GM11168 (cell line): ENCODE results near the gene CST3.
"Not testable (repeated sequence)": the region's sequence is repeated elsewhere in the genome, so short reads cannot be mapped to it uniquely, and the experiment has no call there.

ENCODE experiments used
- in situ Hi-C: fragments of 300-500 bp; cut with MboI; formaldehyde crosslinking; loops from one replicate; pipeline ENCODE4 v1.12.0; 2022; ENCODE audit warnings: low sequenced_read_pairs; ENCODE audit not compliant: unreplicated experiment

The CST3 gene

GRCh38 chr20:23629542-23630391 lies 8.0 kb downstream of the CST3 start:
- in situ Hi-C loops: no loop called here

- in situ Hi-C loops: no loop called here
Measured at GRCh38 chr20:23629017-23629541, 8.7 kb downstream of the CST3 start.

- in situ Hi-C loops: no loop called here
Measured at GRCh38 chr20:23628402-23629016, 9.2 kb downstream of the CST3 start.

GRCh38 chr20:23627501-23627900 lies 10.3 kb downstream of the CST3 start:
- in situ Hi-C loops: no loop called here

- in situ Hi-C loops: no loop called here
Measured at GRCh38 chr20:23626040-23626620, 11.6 kb downstream of the CST3 start.

GRCh38 chr20:23625236-23625964 lies 12.4 kb downstream of the CST3 start:
- in situ Hi-C loops: no loop called here

GRCh38 chr20:23624324-23624691 lies 13.4 kb downstream of the CST3 start:
- in situ Hi-C loops: no loop called here

GRCh38 chr20:23623666-23624323 lies 14.0 kb downstream of the CST3 start:
- in situ Hi-C loops: no loop called here

- in situ Hi-C loops: no loop called here
Measured at GRCh38 chr20:23622839-23623343, 14.9 kb downstream of the CST3 start.

GRCh38 chr20:23622401-23622800 lies 15.4 kb downstream of the CST3 start:
- in situ Hi-C loops: not testable (repeated sequence)

- in situ Hi-C loops: not testable (repeated sequence)
Measured at GRCh38 chr20:23620670-23621386, 16.9 kb downstream of the CST3 start.

- in situ Hi-C loops: loop anchor here (10.0 kb wide), 1 partner anchor 169 kb away; no protein-coding TSS in a partner anchor
Measured at GRCh38 chr20:23614163-23614562, 23.6 kb downstream of the CST3 start.

GRCh38 chr20:23613676-23614075 lies 24.1 kb downstream of the CST3 start:
- in situ Hi-C loops: loop anchor here (10.0 kb wide), 1 partner anchor 169 kb away; no protein-coding TSS in a partner anchor

- in situ Hi-C loops: loop anchor here (10.0 kb wide), 1 partner anchor 168 kb away; no protein-coding TSS in a partner anchor
Measured at GRCh38 chr20:23612396-23612795, 25.4 kb downstream of the CST3 start.

- in situ Hi-C loops: loop anchor here (10.0 kb wide), 1 partner anchor 165 kb away; no protein-coding TSS in a partner anchor
Measured at GRCh38 chr20:23609486-23610109, 28.2 kb downstream of the CST3 start.

GRCh38 chr20:23608251-23608846 lies 29.4 kb downstream of the CST3 start:
- in situ Hi-C loops: no loop called here

- in situ Hi-C loops: no loop called here
Measured at GRCh38 chr20:23607497-23608245, 30.1 kb downstream of the CST3 start.
